ENCODE measurements around the gene OR10Z1. TPM values are rescaled to one million over a fixed set of nuclear protein-coding genes. Genes with fewer than 3 reads are reported as not detected.

The OR10Z1 gene
- total and polyA plus RNA-seq, 2 of the 8 experiments (the other 6 are each of a cell fraction or from before 2014, with no cell fraction given), result not detected

GRCh38 chr1:158564608-158565007, 40.5 kb upstream of the OR10Z1 start (continued):
- TF ChIP-seq TAF1 (IDR thresholded peaks at IDR 0.05; ENCODE audit: low read depth, low read length) (no peak), SP2 (IDR thresholded peaks at IDR 0.05; ENCODE audit: low read length) (no peak), BACH1 (IDR thresholded peaks at IDR 0.05; ENCODE audit: low read length) (no peak), SIRT6 (IDR thresholded peaks at IDR 0.05; ENCODE audit: low read length) (no peak), HDAC2 (IDR thresholded peaks at IDR 0.05; ENCODE audit: borderline replicate concordance in 1 of 2, low read depth in 2 of 2, low read length in 2 of 2) (no peak), SAP30 (IDR thresholded peaks at IDR 0.05; ENCODE audit: insufficient read depth, insufficient replicate concordance, low read length) (no peak), KDM5A (IDR thresholded peaks at IDR 0.05; ENCODE audit: low read length) (no peak), NRF1 (IDR thresholded peaks at IDR 0.05; ENCODE audit: low read depth, low read length) (no peak)
